GM23338 (cell line): ENCODE results near the gene ADAMTS17. TPM values are rescaled to one million over a fixed set of nuclear protein-coding genes. Genes with fewer than 3 reads are reported as not detected.

Source experiments
- ATAC-seq: fragments of 200-7000 bp; cut with Tn5 transposase; 3 replicates; pipeline ENCODE4 v1.9.1; 2020
- DNase-seq: peaks from one replicate; pipeline ENCODE4 v3.0.0-alpha.2; 2015; ENCODE audit warnings: low spot score
- H2AFZ ChIP-seq: fragments of 200-600 bp; sonication (generic); 2 replicates; pipeline ENCODE4 v1.8.0; 2016; ENCODE audit warnings: antibody characterized with exemption, mild to moderate bottlenecking, moderate library complexity
- H3F3A ChIP-seq: fragments of 200-600 bp; sonication (generic); replicated peaks from 2 replicates; pipeline ENCODE4 v1.8.0; 2017; ENCODE audit warnings: antibody characterized with exemption, mixed run types, low read depth
- H3K27ac ChIP-seq: fragments of 200-600 bp; sonication (generic); 2 replicates; pipeline ENCODE4 v1.6.1; 2016; ENCODE audit warnings: low read depth
- H3K27me3 ChIP-seq: fragments of 200-600 bp; sonication (generic); 2 replicates; pipeline ENCODE4 v1.8.0; 2016; ENCODE audit warnings: mild to moderate bottlenecking, mixed run types, moderate library complexity; ENCODE audit not compliant: insufficient read depth
- H3K36me3 ChIP-seq: fragments of 200-600 bp; sonication (generic); 2 replicates; pipeline ENCODE4 v1.8.0; 2016; ENCODE audit warnings: mild to moderate bottlenecking; ENCODE audit not compliant: insufficient read depth
- H3K4me1 ChIP-seq: fragments of 200-600 bp; sonication (generic); 2 replicates; pipeline ENCODE4 v1.8.0; 2016; ENCODE audit warnings: mild to moderate bottlenecking, moderate library complexity; ENCODE audit not compliant: insufficient read depth
- H3K4me2 ChIP-seq: fragments of 200-600 bp; sonication (generic); 2 replicates; pipeline ENCODE4 v1.7.1; 2017; ENCODE audit warnings: mixed run types
- H3K4me3 ChIP-seq: fragments of 200-600 bp; sonication (generic); 2 replicates; pipeline ENCODE4 v1.6.1; 2016; ENCODE audit warnings: mixed run types
- H3K79me2 ChIP-seq: fragments of 200-600 bp; sonication (generic); replicated peaks from 2 replicates; pipeline ENCODE4 v1.8.0; 2017; ENCODE audit warnings: mild to moderate bottlenecking; ENCODE audit not compliant: insufficient read depth
- H3K9me2 ChIP-seq: fragments of 200-600 bp; sonication (generic); 2 replicates; pipeline ENCODE4 v1.8.0; 2017; ENCODE audit not compliant: insufficient read depth
- H4K20me1 ChIP-seq: fragments of 200-600 bp; sonication (generic); replicated peaks from 2 replicates; pipeline ENCODE4 v1.8.0; 2017; ENCODE audit warnings: mild to moderate bottlenecking; ENCODE audit not compliant: insufficient read depth
- H3K27ac Mint-ChIP-seq: 2 replicates; pipeline ENCODE4 v1.8.0; 2020; ENCODE audit warnings: inconsistent platforms, mild to moderate bottlenecking, moderate library complexity, mixed read lengths
- H3K27me3 Mint-ChIP-seq: 3 replicates; pipeline ENCODE4 v1.8.0; 2022; ENCODE audit warnings: low read depth, mild to moderate bottlenecking, moderate library complexity, mixed read lengths, inconsistent platforms; ENCODE audit not compliant: insufficient read depth, poor library complexity
- H3K36me3 Mint-ChIP-seq: 3 replicates; pipeline ENCODE4 v1.8.0; 2021; ENCODE audit warnings: low read depth, mild to moderate bottlenecking, inconsistent platforms, moderate library complexity, mixed read lengths
- H3K4me1 Mint-ChIP-seq: 3 replicates; pipeline ENCODE4 v1.8.0; 2020; ENCODE audit warnings: mild to moderate bottlenecking, inconsistent platforms, mixed read lengths
- H3K4me3 Mint-ChIP-seq: 3 replicates; pipeline ENCODE4 v1.8.0; 2021; ENCODE audit warnings: moderate library complexity, mild to moderate bottlenecking, inconsistent platforms, mixed read lengths
- H3K9me3 Mint-ChIP-seq: 3 replicates; pipeline ENCODE4 v1.8.0; 2020; ENCODE audit warnings: moderate library complexity, mild to moderate bottlenecking, inconsistent platforms, mixed read lengths
- CREB1 ChIP-seq: fragments of 250-450 bp; sonication (Bioruptor Pico); IDR thresholded peaks from 2 replicates; pipeline ENCODE4 v1.5.0; 2020; ENCODE audit warnings: low read depth, mild to moderate bottlenecking, moderate library complexity
- JUNB ChIP-seq: IDR thresholded peaks from one replicate; pipeline ENCODE4 v1.6.1; 2016; ENCODE audit warnings: antibody characterized with exemption; ENCODE audit not compliant: unreplicated experiment
- POLR2AphosphoS5 ChIP-seq: IDR thresholded peaks from 2 replicates; pipeline ENCODE4 v1.6.1; 2016; ENCODE audit warnings: antibody characterized with exemption, low read depth
- STAT1 ChIP-seq: IDR thresholded peaks from one replicate; pipeline ENCODE4 v1.6.1; 2016; ENCODE audit warnings: antibody characterized with exemption; ENCODE audit not compliant: unreplicated experiment
- ZNF114 ChIP-seq: fragments of 250-450 bp; sonication (Bioruptor Pico); IDR thresholded peaks from 2 replicates; pipeline ENCODE4 v1.5.0; 2020; ENCODE audit warnings: mild to moderate bottlenecking, moderate library complexity
- ZNF331 ChIP-seq: fragments of 250-450 bp; sonication (Bioruptor Pico); IDR thresholded peaks from 2 replicates; pipeline ENCODE4 v1.5.0; 2020; ENCODE audit warnings: low read depth, mild to moderate bottlenecking, moderate library complexity
- polyA plus RNA-seq: library from polyadenylated mRNA; unstranded; fragments of >200 nt; fragmentation: Nextera tagmentation; extraction: Ambion mirVana; gene quantifications from 2 replicates; pipeline ENCODE4 v1.2.1, GENCODE V29; 2016
- total RNA-seq: library from RNA; depleted of rRNA; stranded (reverse); fragments of >200 nt; shearing (Covaris generic); gene quantifications from 2 replicates; pipeline ENCODE4 v1.2.3, GENCODE V29; 2014
- TF ChIP-seq, protein P1 (sequence below): IDR thresholded peaks from 2 replicates; pipeline ENCODE4 v1.6.1; 2016; ENCODE audit warnings: antibody characterized with exemption
- TF ChIP-seq, protein P2 (sequence below): IDR thresholded peaks from one replicate; pipeline ENCODE4 v1.6.1; 2018; ENCODE audit warnings: antibody characterized with exemption; ENCODE audit not compliant: unreplicated experiment

The ADAMTS17 gene
- total and polyA plus RNA-seq, 2 experiments from 2014 or later = 0.60 to 3.8 TPM

DNA sequence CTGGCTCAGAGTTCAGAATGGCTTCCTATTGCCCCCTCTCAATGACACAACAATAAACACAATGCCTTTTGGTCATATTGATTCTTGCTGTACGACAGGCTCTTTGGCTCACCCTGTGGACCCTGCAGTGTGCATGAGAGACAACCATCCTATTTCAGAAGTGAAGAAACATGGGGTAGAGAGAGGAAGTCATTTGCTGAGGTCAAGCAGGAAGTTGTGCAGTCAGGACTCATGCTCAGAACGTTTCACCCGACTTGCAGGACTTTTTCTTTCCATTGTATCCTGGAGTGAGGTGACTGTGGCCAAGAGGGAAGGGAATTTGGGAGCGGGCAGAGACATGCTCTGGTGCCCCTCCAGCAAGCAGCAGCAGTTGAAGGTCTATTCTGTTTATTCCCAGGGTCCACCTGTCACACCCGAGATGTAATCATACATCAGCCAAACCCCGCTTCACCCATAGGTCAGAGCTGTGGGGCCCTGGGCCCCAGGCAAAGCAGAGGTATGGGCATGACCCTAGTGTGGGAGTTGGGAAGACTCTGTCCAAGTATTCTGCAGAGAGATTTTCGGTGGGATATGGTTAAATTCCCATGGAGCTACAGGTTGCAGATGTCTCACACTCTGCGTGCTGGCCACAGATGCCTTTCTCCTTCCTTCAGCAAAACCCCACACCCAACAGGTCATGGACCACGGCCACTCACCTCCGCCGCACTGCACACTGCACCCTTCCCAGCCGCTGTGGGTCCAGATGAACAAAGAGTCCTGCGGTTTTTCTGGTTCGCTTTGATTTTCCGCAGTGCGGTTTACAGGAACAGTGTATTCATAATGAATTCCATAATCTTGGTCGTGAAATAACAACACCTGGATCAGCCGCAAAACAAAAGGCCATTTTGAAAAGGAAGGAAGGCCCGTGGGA is 290.6 kb downstream of the ADAMTS17 start:
- H3K9me3 Mint-ChIP-seq = peaks cover 20% of the 10 kb centered on the region
- Histone ChIP-seq H3K4me1 (no peaks in the 10 kb centered on the region), H2AFZ (0 out of 2 replicates have a peak overlapping the region, but pooled peaks have one; percentile 23), H3F3A (no peaks in the 10 kb centered on the region), H3K79me2 (no peaks in the 10 kb centered on the region), H3K4me3 (no peak overlapping the region), H3K27ac (no peak overlapping the region), H3K27me3 (peaks cover 9% of the 10 kb centered on the region), H4K20me1 (no peaks in the 10 kb centered on the region), H3K36me3 (no peaks in the 10 kb centered on the region), H3K9me2 (no peaks in the 10 kb centered on the region), H3K4me2 (no peak overlapping the region)
- peaks cover 10% of the 10 kb centered on the region for H3K27me3 Mint-ChIP-seq
- H3K27ac Mint-ChIP-seq = no peak overlapping the region
- H3K36me3 Mint-ChIP-seq = peaks cover 15% of the 10 kb centered on the region
- TF ChIP-seq ZNF114 (no peak), CREB1 (CRISPR knock-in tag) (no peak), POLR2AphosphoS5 (no peak)
- TF ChIP-seq, protein P1, sequence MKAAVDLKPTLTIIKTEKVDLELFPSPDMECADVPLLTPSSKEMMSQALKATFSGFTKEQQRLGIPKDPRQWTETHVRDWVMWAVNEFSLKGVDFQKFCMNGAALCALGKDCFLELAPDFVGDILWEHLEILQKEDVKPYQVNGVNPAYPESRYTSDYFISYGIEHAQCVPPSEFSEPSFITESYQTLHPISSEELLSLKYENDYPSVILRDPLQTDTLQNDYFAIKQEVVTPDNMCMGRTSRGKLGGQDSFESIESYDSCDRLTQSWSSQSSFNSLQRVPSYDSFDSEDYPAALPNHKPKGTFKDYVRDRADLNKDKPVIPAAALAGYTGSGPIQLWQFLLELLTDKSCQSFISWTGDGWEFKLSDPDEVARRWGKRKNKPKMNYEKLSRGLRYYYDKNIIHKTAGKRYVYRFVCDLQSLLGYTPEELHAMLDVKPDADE = no peak
- H3K4me1 Mint-ChIP-seq = peaks cover 12% of the 10 kb centered on the region; the same call in 2 of the 3 replicates
- DNase-seq (no peak), ATAC-seq (no peak)
- no peak overlapping the region for H3K4me3 Mint-ChIP-seq

GRCh38 chr15:100049936-100050876 is 291.6 kb downstream of the ADAMTS17 start:
- peaks cover 18% of the 10 kb centered on the region for H3K9me3 Mint-ChIP-seq
- H3K4me1 Mint-ChIP-seq = peaks cover 12% of the 10 kb centered on the region; the same call in 2 of the 3 replicates
- H3K27me3 ChIP-seq = 0 out of 2 replicates have a peak, but pooled peaks cover 4% of the 10 kb centered on the region
- TF ChIP-seq, protein P1 = no peak
- TF ChIP-seq ZNF114 (no peak), ZNF331 (no peak), CREB1 (CRISPR knock-in tag) (no peak), JUNB (no peak), STAT1 (no peak)
- TF ChIP-seq, protein P2, sequence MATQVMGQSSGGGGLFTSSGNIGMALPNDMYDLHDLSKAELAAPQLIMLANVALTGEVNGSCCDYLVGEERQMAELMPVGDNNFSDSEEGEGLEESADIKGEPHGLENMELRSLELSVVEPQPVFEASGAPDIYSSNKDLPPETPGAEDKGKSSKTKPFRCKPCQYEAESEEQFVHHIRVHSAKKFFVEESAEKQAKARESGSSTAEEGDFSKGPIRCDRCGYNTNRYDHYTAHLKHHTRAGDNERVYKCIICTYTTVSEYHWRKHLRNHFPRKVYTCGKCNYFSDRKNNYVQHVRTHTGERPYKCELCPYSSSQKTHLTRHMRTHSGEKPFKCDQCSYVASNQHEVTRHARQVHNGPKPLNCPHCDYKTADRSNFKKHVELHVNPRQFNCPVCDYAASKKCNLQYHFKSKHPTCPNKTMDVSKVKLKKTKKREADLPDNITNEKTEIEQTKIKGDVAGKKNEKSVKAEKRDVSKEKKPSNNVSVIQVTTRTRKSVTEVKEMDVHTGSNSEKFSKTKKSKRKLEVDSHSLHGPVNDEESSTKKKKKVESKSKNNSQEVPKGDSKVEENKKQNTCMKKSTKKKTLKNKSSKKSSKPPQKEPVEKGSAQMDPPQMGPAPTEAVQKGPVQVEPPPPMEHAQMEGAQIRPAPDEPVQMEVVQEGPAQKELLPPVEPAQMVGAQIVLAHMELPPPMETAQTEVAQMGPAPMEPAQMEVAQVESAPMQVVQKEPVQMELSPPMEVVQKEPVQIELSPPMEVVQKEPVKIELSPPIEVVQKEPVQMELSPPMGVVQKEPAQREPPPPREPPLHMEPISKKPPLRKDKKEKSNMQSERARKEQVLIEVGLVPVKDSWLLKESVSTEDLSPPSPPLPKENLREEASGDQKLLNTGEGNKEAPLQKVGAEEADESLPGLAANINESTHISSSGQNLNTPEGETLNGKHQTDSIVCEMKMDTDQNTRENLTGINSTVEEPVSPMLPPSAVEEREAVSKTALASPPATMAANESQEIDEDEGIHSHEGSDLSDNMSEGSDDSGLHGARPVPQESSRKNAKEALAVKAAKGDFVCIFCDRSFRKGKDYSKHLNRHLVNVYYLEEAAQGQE = no peak
- ATAC-seq = no peak
- H3K36me3 Mint-ChIP-seq = peaks cover 15% of the 10 kb centered on the region
- no peak overlapping the region for H3K4me3 Mint-ChIP-seq
- no peaks in the 10 kb centered on the region for H3K9me2 ChIP-seq
- H2AFZ ChIP-seq = no peak overlapping the region
- H3F3A ChIP-seq = no peaks in the 10 kb centered on the region
- DNase-seq = no peak
- H3K4me2 ChIP-seq = no peak overlapping the region
- no peaks in the 10 kb centered on the region for H4K20me1 ChIP-seq
- H3K27me3 Mint-ChIP-seq = peaks cover 10% of the 10 kb centered on the region
- no peaks in the 10 kb centered on the region for H3K36me3 ChIP-seq
- H3K27ac Mint-ChIP-seq = no peak overlapping the region
- H3K4me1 ChIP-seq = no peaks in the 10 kb centered on the region
- H3K27ac ChIP-seq = no peak overlapping the region
- no peak overlapping the region for H3K4me3 ChIP-seq
- no peaks in the 10 kb centered on the region for H3K79me2 ChIP-seq
